IPS DF 4.7 (cell line): ENCODE data around the gene MAML3.

Experiments
- DNase-seq: peaks from one replicate; pipeline ENCODE4 v3.0.0-alpha.2; 2013; ENCODE audit warnings: low spot score; ENCODE audit errors: extremely low read depth

MAML3 gene

GRCh38 chr4:140004922-140005627, 148.9 kb downstream of the MAML3 start:
- no peak for DNase-seq

GRCh38 chr4:140004549-140004895, 149.5 kb downstream of the MAML3 start:
- no peak for DNase-seq

GRCh38 chr4:140003876-140004548, 150.0 kb downstream of the MAML3 start:
- DNase-seq, result no peak

GRCh38 chr4:140000232-140000631, 153.8 kb downstream of the MAML3 start:
- DNase-seq, result no peak

GRCh38 chr4:139988863-139989765, 164.9 kb downstream of the MAML3 start:
- no peak for DNase-seq

GRCh38 chr4:139987502-139987850, 166.5 kb downstream of the MAML3 start:
- no peak for DNase-seq

- no peak for DNase-seq
These were observed 167.1 kb downstream of the MAML3 start for GRCh38 chr4:139986689-139987501.

GRCh38 chr4:139986106-139986505, 167.9 kb downstream of the MAML3 start:
- DNase-seq, result no peak

- no peak for DNase-seq
These were observed 168.6 kb downstream of the MAML3 start for GRCh38 chr4:139985401-139985800.

- no peak for DNase-seq
These were observed 169.5 kb downstream of the MAML3 start for GRCh38 chr4:139984471-139984870.

- no peak for DNase-seq
These were observed 175.3 kb downstream of the MAML3 start for GRCh38 chr4:139978692-139979091.

GRCh38 chr4:139977838-139978609, 176.0 kb downstream of the MAML3 start:
- no peak for DNase-seq

GRCh38 chr4:139975830-139976272, 178.1 kb downstream of the MAML3 start:
- DNase-seq, result no peak

- no peak for DNase-seq
These were observed 180.4 kb downstream of the MAML3 start for GRCh38 chr4:139973616-139974015.

GRCh38 chr4:139973015-139973414, 181.0 kb downstream of the MAML3 start:
- no peak for DNase-seq

- no peak for DNase-seq
These were observed 181.7 kb downstream of the MAML3 start for GRCh38 chr4:139972305-139972704.

- no peak for DNase-seq
These were observed 182.9 kb downstream of the MAML3 start for GRCh38 chr4:139971111-139971510.

GRCh38 chr4:139969635-139970266, 184.2 kb downstream of the MAML3 start:
- DNase-seq, result no peak

GRCh38 chr4:139968831-139969230, 185.2 kb downstream of the MAML3 start:
- no peak for DNase-seq

- DNase-seq, result no peak
These were observed 187.6 kb downstream of the MAML3 start for GRCh38 chr4:139966383-139966782.
